Inflammatory macrophage treated with lipopolysaccharide for 4 hours (primary cell): ENCODE results near the gene STAU1.
"Not testable (repeated sequence)": the region's sequence is repeated elsewhere in the genome, so short reads cannot be mapped to it uniquely, and the experiment has no call there.

ENCODE experiments used
- DNase-seq: peaks from one replicate; pipeline ENCODE4 v3.0.0-alpha.2; 2020

The STAU1 gene

GRCh38 chr20:49199729-49200293 is 11.7 kb upstream of the STAU1 start:
- no peak for DNase-seq

GRCh38 chr20:49192944-49193518 is 4.9 kb upstream of the STAU1 start:
- not testable (repeated sequence) for DNase-seq

- peak; percentile 12 for DNase-seq
Measured at GRCh38 chr20:49187330-49187850, 744 bp downstream of the STAU1 start.

GRCh38 chr20:49186535-49187329 is 1.4 kb downstream of the STAU1 start:
- peak; percentile 80 for DNase-seq

- DNase-seq, result peak; percentile 38
Measured at GRCh38 chr20:49185071-49185761, 2.9 kb downstream of the STAU1 start.

GRCh38 chr20:49184691-49185070 is 3.5 kb downstream of the STAU1 start:
- no peak for DNase-seq

- DNase-seq, result not testable (repeated sequence)
Measured at GRCh38 chr20:49184084-49184501, 4.0 kb downstream of the STAU1 start.

- no peak for DNase-seq
Measured at GRCh38 chr20:49183444-49183843, 4.7 kb downstream of the STAU1 start.

GRCh38 chr20:49181265-49181877 is 6.8 kb downstream of the STAU1 start:
- DNase-seq, result no peak

GRCh38 chr20:49179368-49180277 is 8.5 kb downstream of the STAU1 start:
- DNase-seq, result peak; percentile 8

- no peak for DNase-seq
Measured at GRCh38 chr20:49174183-49174582, 14.0 kb downstream of the STAU1 start.

GRCh38 chr20:49172413-49172812 is 15.7 kb downstream of the STAU1 start:
- no peak for DNase-seq

GRCh38 chr20:49171909-49172308 is 16.2 kb downstream of the STAU1 start:
- DNase-seq, result no peak

- no peak for DNase-seq
Measured at GRCh38 chr20:49170714-49171113, 17.4 kb downstream of the STAU1 start.

GRCh38 chr20:49169547-49169946 is 18.6 kb downstream of the STAU1 start:
- DNase-seq, result no peak

GRCh38 chr20:49168864-49169263 is 19.3 kb downstream of the STAU1 start:
- not testable (repeated sequence) for DNase-seq

GRCh38 chr20:49167811-49168507 is 20.2 kb downstream of the STAU1 start:
- no peak for DNase-seq

GRCh38 chr20:49166534-49167449 is 21.3 kb downstream of the STAU1 start:
- no peak for DNase-seq

- no peak for DNase-seq
Measured at GRCh38 chr20:49165611-49166010, 22.5 kb downstream of the STAU1 start.

- no peak for DNase-seq
Measured at GRCh38 chr20:49163696-49164095, 24.4 kb downstream of the STAU1 start.
